GM23248 (cell line): ENCODE data around the gene PRDX2. TPM values are rescaled to one million over a fixed set of nuclear protein-coding genes. Genes with fewer than 3 reads are reported as not detected.
A peak's percentile ranks its signal among the peaks of the same experiment; 100 is the strongest.
"Not testable (repeated sequence)": the region's sequence is repeated elsewhere in the genome, so short reads cannot be mapped to it uniquely, and the experiment has no call there.

ENCODE experiments used
- DNase-seq: peaks from one replicate; pipeline ENCODE4 v3.0.0-alpha.2; 2015
- H2AFZ ChIP-seq: fragments of 200-600 bp; sonication (generic); 2 replicates; pipeline ENCODE4 v1.6.1; 2016; ENCODE audit warnings: antibody characterized with exemption
- H3F3A ChIP-seq: fragments of 200-600 bp; sonication (generic); 2 replicates; pipeline ENCODE4 v1.6.1; 2016; ENCODE audit warnings: mild to moderate bottlenecking, antibody characterized with exemption, mixed run types; ENCODE audit not compliant: insufficient read depth
- H3K27ac ChIP-seq: fragments of 200-600 bp; sonication (generic); 2 replicates; pipeline ENCODE4 v1.5.1; 2016; ENCODE audit warnings: mild to moderate bottlenecking
- H3K27me3 ChIP-seq: fragments of 200-600 bp; sonication (generic); replicated peaks from 2 replicates; pipeline ENCODE4 v1.6.1; 2016; ENCODE audit warnings: mild to moderate bottlenecking; ENCODE audit not compliant: insufficient read depth
- H3K36me3 ChIP-seq: fragments of 200-600 bp; sonication (generic); 2 replicates; pipeline ENCODE4 v1.6.1; 2016; ENCODE audit warnings: low read depth, mild to moderate bottlenecking
- H3K4me1 ChIP-seq: fragments of 200-600 bp; sonication (generic); 2 replicates; pipeline ENCODE4 v1.6.1; 2016; ENCODE audit warnings: mild to moderate bottlenecking; ENCODE audit not compliant: insufficient read depth
- H3K4me2 ChIP-seq: fragments of 200-600 bp; sonication (generic); one replicate; pipeline ENCODE4 v1.6.1; 2016; ENCODE audit warnings: mild to moderate bottlenecking; ENCODE audit not compliant: unreplicated experiment
- H3K4me3 ChIP-seq: fragments of 200-600 bp; sonication (generic); 2 replicates; pipeline ENCODE4 v1.5.1; 2016; ENCODE audit warnings: mild to moderate bottlenecking
- H3K79me2 ChIP-seq: fragments of 200-600 bp; sonication (generic); 2 replicates; pipeline ENCODE4 v1.6.1; 2016; ENCODE audit warnings: mild to moderate bottlenecking; ENCODE audit not compliant: insufficient read depth
- H3K9ac ChIP-seq: fragments of 200-600 bp; sonication (generic); 2 replicates; pipeline ENCODE4 v1.6.1; 2016; ENCODE audit warnings: mild to moderate bottlenecking
- H3K9me2 ChIP-seq: fragments of 200-600 bp; sonication (generic); 2 replicates; pipeline ENCODE4 v1.6.1; 2016; ENCODE audit warnings: mixed run types, mild to moderate bottlenecking, moderate library complexity; ENCODE audit not compliant: insufficient read depth
- H3K9me3 ChIP-seq: fragments of 200-600 bp; sonication (generic); one replicate; pipeline ENCODE4 v1.6.1; 2017; ENCODE audit warnings: low read depth
- H4K20me1 ChIP-seq: fragments of 200-600 bp; sonication (generic); 2 replicates; pipeline ENCODE4 v1.6.0; 2016; ENCODE audit not compliant: insufficient read depth
- EZH2 ChIP-seq: fragments of 200-600 bp; sonication (generic); IDR thresholded peaks from 2 replicates; pipeline ENCODE4 v1.6.1; 2018; ENCODE audit warnings: antibody characterized with exemption, mild to moderate bottlenecking; ENCODE audit not compliant: insufficient read depth, poor library complexity, severe bottlenecking
- EZH2phosphoT487 ChIP-seq: fragments of 200-600 bp; sonication (generic); IDR thresholded peaks from 2 replicates; pipeline ENCODE4 v1.6.1; 2018; ENCODE audit warnings: antibody characterized with exemption, moderate library complexity, mild to moderate bottlenecking, low read depth; ENCODE audit not compliant: insufficient read depth
- WGBS, 2 experiments: methylation state at CpG; one replicate each; pipeline ENCODE4 v1.1.6; 2015 to 2017; ENCODE audit warnings: low lambda C conversion rate in 2 of 2, low coverage in 1 of 2; ENCODE audit errors: missing lambda C conversion rate in 2 of 2; 5-methylcytosine and 5-hydroxymethylcytosine counted together
- in situ Hi-C: fragments of 300-500 bp; cut with MboI; formaldehyde crosslinking; loops from 2 replicates; pipeline ENCODE4 v1.15.0; 2020
- polyA plus RNA-seq: library from polyadenylated mRNA; unstranded; fragments of >200 nt; fragmentation: Nextera tagmentation; extraction: Ambion mirVana; gene quantifications from 2 replicates; pipeline ENCODE4 v1.2.1, GENCODE V29; 2016
- total RNA-seq: library from RNA; depleted of rRNA; stranded (reverse); fragments of >200 nt; shearing (Covaris generic); gene quantifications from 2 replicates; pipeline ENCODE4 v1.2.3, GENCODE V29; 2014

The PRDX2 gene
- total and polyA plus RNA-seq, 2 experiments from 2014 or later = 230 to 252 TPM

DNA sequence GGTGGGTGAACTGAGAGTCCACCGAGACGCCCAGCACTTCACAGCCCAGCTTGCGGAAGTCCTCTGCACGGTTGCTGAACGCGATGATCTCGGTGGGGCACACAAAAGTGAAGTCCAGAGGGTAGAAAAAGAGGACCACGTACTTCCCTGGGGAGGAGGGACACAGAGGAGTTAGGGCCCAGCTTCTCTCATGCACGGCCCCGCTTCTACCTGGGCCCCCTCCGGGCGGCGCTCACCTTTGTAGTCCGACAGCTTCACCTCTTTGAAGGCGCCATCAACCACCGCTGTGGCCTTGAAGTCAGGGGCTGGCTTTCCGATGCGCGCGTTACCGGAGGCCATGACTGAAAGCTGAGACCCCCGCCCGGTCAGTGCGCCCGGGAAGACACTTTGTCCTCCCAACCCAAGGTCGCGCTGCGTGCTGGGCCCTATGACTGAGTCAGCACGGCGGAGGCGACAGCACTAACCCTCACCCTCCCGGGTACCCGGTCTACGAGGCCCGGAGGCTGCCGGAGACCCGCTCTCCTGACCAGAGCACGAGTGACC is 606 bp downstream of the PRDX2 start:
- Histone ChIP-seq H3K36me3 (no peaks in the 10 kb centered on the region), H3K27ac (no peak overlapping the region), H3F3A (peaks cover 17% of the 10 kb centered on the region; the same call in 1 of the 2 replicates), H3K9me3 (no peaks in the 10 kb centered on the region), H3K4me3 (peak overlapping the region; percentile 83), H2AFZ (peak overlapping the region; percentile 92), H4K20me1 (no peaks in the 10 kb centered on the region), H3K9me2 (no peaks in the 10 kb centered on the region), H3K79me2 (no peaks in the 10 kb centered on the region; the same call in 1 of the 2 replicates), H3K9ac (peak overlapping the region; percentile 83), H3K4me1 (peaks cover 4% of the 10 kb centered on the region; the same call in 1 of the 2 replicates), H3K4me2 (peak overlapping the region; percentile 95), H3K27me3 (no peaks in the 10 kb centered on the region)
- TF ChIP-seq EZH2 (no peak), EZH2phosphoT487 (no peak)
- in situ Hi-C loops = no loop called here
- peak; percentile 47 for DNase-seq
- 11 to 14% methylated on average over 38 of the region's 38 CpGs for WGBS, 2 experiments

GRCh38 chr19:12800466-12800770 is 1.2 kb downstream of the PRDX2 start:
- in situ Hi-C loops = no loop called here
- Histone ChIP-seq H3K4me1 (peaks cover 5% of the 10 kb centered on the region; the same call in 1 of the 2 replicates), H3K9me2 (no peaks in the 10 kb centered on the region), H3K4me3 (peak overlapping the region; percentile 83), H3K4me2 (peak overlapping the region; percentile 95), H3K27me3 (no peaks in the 10 kb centered on the region), H3K79me2 (no peaks in the 10 kb centered on the region; the same call in 1 of the 2 replicates), H2AFZ (0 out of 2 replicates have a peak overlapping the region, but pooled peaks have one; percentile 92), H3K9me3 (no peaks in the 10 kb centered on the region), H3K9ac (peak overlapping the region; percentile 83), H4K20me1 (no peaks in the 10 kb centered on the region), H3K27ac (no peak overlapping the region), H3K36me3 (no peaks in the 10 kb centered on the region), H3F3A (peaks cover 21% of the 10 kb centered on the region; the same call in 1 of the 2 replicates)
- peak; percentile 30 for DNase-seq
- no peak for TF ChIP-seq EZH2phosphoT487
- TF ChIP-seq EZH2 = no peak
- 93 to 100% methylated on average over 1 of the region's 1 CpG for WGBS, 2 experiments

GRCh38 chr19:12799742-12800465 is 1.7 kb downstream of the PRDX2 start:
- 90 to 91% methylated on average over 15 to 18 of the region's 18 CpGs for WGBS, 2 experiments
- H3K27ac ChIP-seq = no peak overlapping the region
- H3K9me3 ChIP-seq = no peaks in the 10 kb centered on the region
- TF ChIP-seq EZH2 = no peak
- TF ChIP-seq EZH2phosphoT487 = no peak
- DNase-seq = no peak
- in situ Hi-C loops = no loop called here
- no peaks in the 10 kb centered on the region for H3K27me3 ChIP-seq
- no peaks in the 10 kb centered on the region for H3K36me3 ChIP-seq
- no peaks in the 10 kb centered on the region; the same call in 1 of the 2 replicates for H3K79me2 ChIP-seq
- no peak overlapping the region; the same call in 1 of the 2 replicates for H3K4me3 ChIP-seq
- no peak overlapping the region for H3K9ac ChIP-seq
- no peaks in the 10 kb centered on the region for H3K9me2 ChIP-seq
- peaks cover 25% of the 10 kb centered on the region; the same call in 1 of the 2 replicates for H3F3A ChIP-seq
- no peak overlapping the region for H2AFZ ChIP-seq
- no peaks in the 10 kb centered on the region for H4K20me1 ChIP-seq
- H3K4me1 ChIP-seq = peaks cover 5% of the 10 kb centered on the region; the same call in 1 of the 2 replicates
- no peak overlapping the region for H3K4me2 ChIP-seq

- not testable (repeated sequence) for H2AFZ ChIP-seq
- WGBS, 2 experiments = 95 to 96% methylated on average over 7 of the region's 7 CpGs
These were observed 4.0 kb downstream of the PRDX2 start for GRCh38 chr19:12797607-12798006.

More at GRCh38 chr19:12797607-12798006, 4.0 kb downstream of the PRDX2 start:
- H3K9me3 ChIP-seq, DNase-seq, H3K4me2 ChIP-seq, H3K27ac ChIP-seq, H3K36me3 ChIP-seq, H3K79me2 ChIP-seq, H3K9me2 ChIP-seq, H3K27me3 ChIP-seq, H3K9ac ChIP-seq, in situ Hi-C loops, H4K20me1 ChIP-seq, H3K4me3 ChIP-seq: not testable (repeated sequence)
- Histone ChIP-seq H3K4me1 (peaks cover 10% of the 10 kb centered on the region; the same call in 1 of the 2 replicates), H3F3A (peaks cover 40% of the 10 kb centered on the region)
